Activated T-helper 9 cell treated with anti-CD3 and anti-CD28 coated beads, Interleukin-2, amount 50 U/mL, for 16 hours (primary cell): ENCODE results near the gene IL23R.

Experiments used
- DNase-seq: peaks from one replicate; pipeline ENCODE4 v3.0.0-alpha.2; 2020; ENCODE audit warnings: low read depth

The IL23R gene

DNA sequence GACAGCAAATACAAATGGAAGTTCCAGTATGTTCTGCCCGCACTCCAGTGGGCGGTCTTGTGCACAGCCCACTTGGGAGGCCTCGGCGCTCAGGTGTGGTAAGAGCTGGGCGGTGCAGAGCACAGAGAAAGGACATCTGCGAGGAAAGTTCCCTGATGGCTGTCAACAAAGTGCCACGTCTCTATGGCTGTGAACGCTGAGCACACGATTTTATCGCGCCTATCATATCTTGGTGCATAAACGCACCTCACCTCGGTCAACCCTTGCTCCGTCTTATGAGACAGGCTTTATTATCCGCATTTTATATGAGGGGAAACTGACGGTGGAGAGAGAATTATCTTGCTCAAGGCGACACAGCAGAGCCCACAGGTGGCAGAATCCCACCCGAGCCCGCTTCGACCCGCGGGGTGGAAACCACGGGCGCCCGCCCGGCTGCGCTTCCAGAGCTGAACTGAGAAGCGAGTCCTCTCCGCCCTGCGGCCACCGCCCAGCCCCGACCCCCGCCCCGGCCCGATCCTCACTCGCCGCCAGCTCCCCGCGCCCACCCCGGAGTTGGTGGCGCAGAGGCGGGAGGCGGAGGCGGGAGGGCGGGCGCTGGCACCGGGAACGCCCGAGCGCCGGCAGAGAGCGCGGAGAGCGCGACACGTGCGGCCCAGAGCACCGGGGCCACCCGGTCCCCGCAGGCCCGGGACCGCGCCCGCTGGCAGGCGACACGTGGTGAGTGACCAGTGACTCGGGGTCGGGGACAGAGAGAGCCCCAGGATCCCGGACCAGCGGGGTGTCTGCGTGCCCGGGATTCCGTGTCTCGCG, 141.2 kb downstream of the IL23R start, which contains the start of gene IL12RB2:
IL12RB2 (plus strand) TSS at position 623 of the 810 bp plus-strand sequence. CDS start 12,496 bp downstream, outside the sequence.
- peak; percentile 47 for DNase-seq

DNA sequence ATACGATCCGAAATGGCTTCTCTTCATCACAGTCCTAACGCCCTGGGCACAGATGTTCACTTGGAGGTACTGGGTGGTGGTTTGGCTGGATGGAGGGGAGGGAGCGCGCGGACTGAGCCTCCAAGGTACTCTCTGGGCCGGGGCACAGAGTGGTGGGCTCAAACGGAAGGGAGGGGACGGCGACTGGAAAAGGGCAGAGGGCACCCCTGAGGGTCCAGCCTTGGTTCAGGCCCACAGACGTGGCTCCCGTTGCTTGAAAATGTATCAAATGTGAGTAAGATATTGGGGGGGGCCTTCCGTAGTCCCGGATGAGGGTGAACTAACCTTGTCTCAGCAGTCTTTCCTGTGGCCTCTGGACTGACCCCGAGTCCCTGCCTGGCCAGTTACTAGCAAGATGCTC, 141.9 kb downstream of the IL23R start:
- no peak for DNase-seq
